K562 (cell line): ENCODE data around the gene MOAP1. TPM values are rescaled to one million over a fixed set of nuclear protein-coding genes. Genes with fewer than 3 reads are reported as not detected.

Experiments
- ATAC-seq: fragments of 200-7000 bp; cut with Tn5 transposase; 3 replicates; pipeline ENCODE4 v1.9.1; 2020; ENCODE audit warnings: moderate library complexity
- BruUV-seq: library from RNA; stranded (reverse); fragments of 400-500 nt; replicated peaks from 2 replicates; lab custom pipeline; 2021; lab: Mats Ljungman, UMichigan
- CTCF ChIA-PET: fragments of 300-600 bp; formaldehyde crosslinking; extraction: SDS; loops from one replicate; lab custom pipeline; 2021; ENCODE audit warnings: low intra/inter-chr PET ratio; lab: Yijun Ruan, JAX
- POLR2A ChIA-PET: fragments of 300-600, 350-650 bp; sonication (Branson Sonifier 250); formaldehyde crosslinking; extraction: SDS; loops from one replicate; lab custom pipeline; 2021; ENCODE audit warnings: antibody characterized with exemption, inconsistent platforms; lab: Yijun Ruan, JAX
- DNase-seq, 4 experiments: peaks; one replicate each; pipeline versions ENCODE4 v3.0.0 to v3.0.0-alpha.2; 2011 to 2018; ENCODE audit warnings: low spot score in 3 of 4, mixed read lengths in 3 of 4; ENCODE audit errors: extremely low read depth in 1 of 4
- FAIRE-seq: peaks from 2 replicates; lab custom pipeline; 2011; peaks lifted over from hg19 to GRCh38; lab: Jason Lieb, UNC
- H2AFZ ChIP-seq: 2 replicates; pipeline ENCODE4 v1.6.0; 2011; ENCODE audit warnings: low read depth, low read length, control low read depth, inconsistent platforms
- H3K27ac ChIP-seq: fragments of 200-600 bp; 3 replicates; pipeline ENCODE4 v1.8.0; 2011; ENCODE audit warnings: low read depth, mild to moderate bottlenecking, control low read depth, inconsistent platforms, low read length, moderate library complexity, mixed read lengths; ENCODE audit errors: extremely low read depth
- H3K27me3 ChIP-seq, 2 experiments: fragments of 300-600 bp in 1 of 2; 2 replicates in 1 of 2; 3 replicates in 1 of 2; pipeline versions ENCODE4 v1.6.0 to v1.8.0; 2011; ENCODE audit warnings: inconsistent platforms in 2 of 2, low read length in 2 of 2, mild to moderate bottlenecking in 1 of 2, mixed read lengths in 1 of 2, moderate library complexity in 1 of 2; ENCODE audit not compliant: control insufficient read depth in 2 of 2, insufficient read depth in 2 of 2
- H3K36me3 ChIP-seq: fragments of 300-600 bp; 3 replicates; pipeline ENCODE4 v1.8.0; 2011; ENCODE audit warnings: mild to moderate bottlenecking, low read length, inconsistent platforms; ENCODE audit not compliant: control insufficient read depth, insufficient read depth
- H3K4me1 ChIP-seq, 2 experiments: fragments of 200-600 bp in 1 of 2; replicated peaks in 1 of 2; 2 replicates in 1 of 2; 3 replicates in 1 of 2; pipeline versions ENCODE4 v1.5.1 to v1.8.0; 2011; ENCODE audit warnings: inconsistent platforms in 2 of 2, low read length in 2 of 2, mild to moderate bottlenecking in 1 of 2, mixed read lengths in 1 of 2, moderate library complexity in 1 of 2; ENCODE audit not compliant: control insufficient read depth in 2 of 2, insufficient read depth in 2 of 2
- H3K4me2 ChIP-seq: 2 replicates; pipeline ENCODE4 v1.6.1; 2011; ENCODE audit warnings: low read length, control low read depth, inconsistent platforms, mixed read lengths; ENCODE audit not compliant: insufficient read depth
- H3K4me3 ChIP-seq: fragments of 200-600 bp; sonication (generic), shearing (Covaris generic); 2 replicates; pipeline ENCODE4 v1.5.1; 2016; ENCODE audit warnings: control low read depth, inconsistent platforms
- H3K79me2 ChIP-seq: fragments of 200-600 bp; 3 replicates; pipeline ENCODE4 v1.8.0; 2011; ENCODE audit warnings: low read length, inconsistent platforms; ENCODE audit not compliant: control insufficient read depth, insufficient read depth
- H3K9ac ChIP-seq, 2 experiments: 2 replicates each; pipeline versions ENCODE4 v1.6.0 to v1.6.1; 2011; ENCODE audit warnings: low read depth in 2 of 2, low read length in 2 of 2, control low read depth in 1 of 2, inconsistent platforms in 1 of 2, mild to moderate bottlenecking in 1 of 2, mixed read lengths in 1 of 2; ENCODE audit not compliant: insufficient read depth in 1 of 2
- H3K9me1 ChIP-seq: one replicate; pipeline ENCODE4 v1.6.0; 2011; ENCODE audit warnings: inconsistent platforms, mild to moderate bottlenecking, low read length, moderate library complexity; ENCODE audit not compliant: control insufficient read depth, insufficient read depth
- H3K9me3 ChIP-seq: replicated peaks from 2 replicates; pipeline ENCODE4 v1.5.1; 2011; ENCODE audit warnings: low read depth, low read length, inconsistent platforms; ENCODE audit not compliant: control insufficient read depth, insufficient read depth
- H4K20me1 ChIP-seq: replicated peaks from 2 replicates; pipeline ENCODE4 v1.6.1; 2011; ENCODE audit warnings: low read length, inconsistent platforms, mixed read lengths; ENCODE audit not compliant: control insufficient read depth, insufficient read depth
- ATF3 ChIP-seq, 2 experiments: fragments of 450-650 bp in 1 of 2; sonication (generic) in 1 of 2; formaldehyde crosslinking in 1 of 2; IDR thresholded peaks in 1 of 2; conservative IDR thresholded peaks in 1 of 2; 2 replicates each; pipeline versions ENCODE4 v1.6.1 to v1.8.1; 2016 to 2023; ENCODE audit warnings: mild to moderate bottlenecking in 2 of 2, moderate library complexity in 2 of 2, inconsistent platforms in 1 of 2, missing genetic modification reagents in 1 of 2
- CHAMP1 ChIP-seq: fragments of 450-650 bp; IDR thresholded peaks from 2 replicates; pipeline ENCODE4 v1.6.1; 2016; ENCODE audit warnings: mild to moderate bottlenecking
- FOXM1 ChIP-seq, 2 experiments: fragments of 450-650 bp in 1 of 2; sonication (generic) in 1 of 2; formaldehyde crosslinking in 1 of 2; IDR thresholded peaks; 2 replicates each; pipeline versions ENCODE4 v1.6.1 to v1.9.0; 2017 to 2022; ENCODE audit warnings: low read depth in 2 of 2, mild to moderate bottlenecking in 2 of 2, missing genetic modification reagents in 1 of 2, moderate library complexity in 1 of 2
- ILK ChIP-seq: fragments of 450-650 bp; IDR thresholded peaks from 2 replicates; pipeline ENCODE4 v1.6.1; 2016; ENCODE audit warnings: missing genetic modification characterization, low read depth, mild to moderate bottlenecking, missing compliant biosample characterization, moderate library complexity, borderline replicate concordance
- JUND ChIP-seq, 2 experiments: IDR thresholded peaks; 2 replicates in 1 of 2; 3 replicates in 1 of 2; pipeline ENCODE4 v1.6.1; 2011; ENCODE audit warnings: borderline replicate concordance in 2 of 2, low read depth in 2 of 2, low read length in 2 of 2, improper control_type of control experiment in 1 of 2, missing biosample characterization in 1 of 2, missing genetic modification characterization in 1 of 2, missing genetic modification reagents in 1 of 2
- KLF16 ChIP-seq: IDR thresholded peaks from 2 replicates; pipeline ENCODE4 v1.6.1; 2016; ENCODE audit warnings: antibody characterized with exemption
- MTF1 ChIP-seq: fragments of 250-450 bp; sonication (Bioruptor Pico); IDR thresholded peaks from 2 replicates; pipeline ENCODE4 v1.9.0; 2021; ENCODE audit warnings: moderate library complexity, mild to moderate bottlenecking, inconsistent platforms, borderline replicate concordance
- NFATC3 ChIP-seq: fragments of 450-650 bp; IDR thresholded peaks from 2 replicates; pipeline ENCODE4 v1.6.1; 2017; ENCODE audit warnings: mild to moderate bottlenecking
- NR3C1 ChIP-seq: sonication (generic); formaldehyde crosslinking; IDR thresholded peaks from 2 replicates; pipeline ENCODE4 v1.8.1; 2022; ENCODE audit warnings: missing genetic modification reagents
- SMARCE1 ChIP-seq: fragments of 450-650 bp; IDR thresholded peaks from 2 replicates; pipeline ENCODE4 v1.7.1; 2016; ENCODE audit warnings: mild to moderate bottlenecking
- THAP7 ChIP-seq: fragments of 250-450 bp; sonication (Bioruptor Pico); IDR thresholded peaks from 2 replicates; pipeline ENCODE4 v1.5.0; 2021
- THRAP3 ChIP-seq: fragments of 450-650 bp; IDR thresholded peaks from 2 replicates; pipeline ENCODE4 v1.6.1; 2016; ENCODE audit warnings: mild to moderate bottlenecking, inconsistent platforms, borderline replicate concordance
- WGBS: fragments of 100-300 bp; shearing (Covaris generic); methylation state at CpG from one replicate; pipeline ENCODE4 v1.1.6; 2016; ENCODE audit warnings: low coverage, mixed read lengths; ENCODE audit not compliant: insufficient coverage; ENCODE audit errors: missing lambda C conversion rate; 5-methylcytosine and 5-hydroxymethylcytosine counted together
- in situ Hi-C: fragments of 300-500 bp; cut with MboI; formaldehyde crosslinking; loops from 4 replicates; pipeline ENCODE4 v1.15.0; 2018; ENCODE audit warnings: inconsistent platforms, mixed read lengths
- intact Hi-C: fragments of 100-400 bp; cut with micrococcal nuclease; formaldehyde crosslinking; loops from 2 replicates; pipeline ENCODE4 v1.14.2; 2022
- polyA plus RNA-seq, 8 experiments: library from polyadenylated mRNA; depleted of rRNA in 4 of 8; stranded (reverse) in 5 of 8; unstranded in 3 of 8; fragments of >200 nt; fragmentation: Nextera tagmentation in 2 of 8; fragmentation: Illumina TruSeq in 1 of 8; extraction: Ambion mirVana in 2 of 8; extraction: Trizol in 1 of 8; gene quantifications; 2 replicates each; pipeline versions ENCODE4 v1.2.1 to v1.2.3, GENCODE V29; 2011 to 2014; ENCODE audit warnings: inconsistent platforms in 1 of 8, missing spikeins in 1 of 8
- total RNA-seq, 7 experiments: library from RNA; depleted of rRNA in 6 of 7; stranded (reverse); fragments of >200 nt in 6 of 7; fragmentation: Illumina TruSeq in 2 of 7; extraction: Trizol in 2 of 7; gene quantifications; 2 replicates each; pipeline versions ENCODE4 v1.2.1 to v1.2.3, GENCODE V29; 2011 to 2021; ENCODE audit warnings: low replicate concordance in 1 of 7
- TF ChIP-seq, protein P1 (sequence below): sonication (generic); formaldehyde crosslinking; IDR thresholded peaks from 2 replicates; pipeline ENCODE4 v1.4.0; 2020; ENCODE audit warnings: mild to moderate bottlenecking, missing genetic modification reagents

MOAP1 gene
- total and polyA plus RNA-seq, 9 of the 15 experiments (the other 6 are each of a cell fraction or from before 2014, with no cell fraction given), result 1.5 to 14.4 (median 6.0) TPM

DNA sequence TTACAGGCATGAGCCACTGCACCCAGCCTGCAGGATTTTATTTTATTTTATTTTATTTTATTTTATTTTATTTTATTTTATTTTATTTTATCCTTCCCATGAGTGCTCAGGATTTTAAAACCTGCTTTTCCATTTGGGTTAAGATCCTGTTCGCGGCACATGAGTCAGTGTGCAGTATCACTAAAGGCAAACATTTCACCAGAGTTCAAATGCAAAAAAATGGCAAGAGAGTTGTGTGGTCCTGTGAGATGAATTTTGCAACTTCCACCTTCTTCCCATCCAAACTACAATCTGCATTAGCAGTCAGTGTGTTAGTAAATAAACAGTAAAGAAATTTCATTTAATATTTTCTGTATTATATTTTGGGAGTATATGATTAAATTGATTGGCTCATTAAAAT lies 29.0 kb downstream of the MOAP1 start (continued):
- TF ChIP-seq THAP7 (CRISPR knock-in tag), result no peak

DNA sequence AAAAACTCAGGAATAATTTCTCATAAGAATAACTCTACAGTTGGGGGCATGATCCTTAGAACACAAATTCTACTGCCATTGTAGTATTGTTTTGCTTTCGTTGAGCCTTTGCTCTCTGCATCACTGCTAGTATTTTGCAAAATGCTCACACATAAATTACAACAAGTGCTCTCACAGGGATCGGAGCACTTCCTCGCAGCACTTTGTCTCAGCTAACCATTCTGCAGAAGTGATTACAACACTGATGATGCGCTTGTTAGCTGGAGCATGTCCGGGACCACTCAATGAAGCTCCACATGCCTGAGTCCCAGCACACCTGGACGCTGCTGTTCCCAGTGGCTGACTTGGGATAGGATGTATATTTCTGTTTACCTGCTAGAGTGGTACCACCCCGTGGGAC lies 31.6 kb downstream of the MOAP1 start:
- Histone ChIP-seq H2AFZ (no peak overlapping the region), H3K27me3 (peaks cover 0 to 6% of the 10 kb centered on the region in 2 experiments; a peak in 1 of 5 replicates), H3K27ac (no peak overlapping the region), H3K9me1 (no peaks in the 10 kb centered on the region), H3K79me2 (no peaks in the 10 kb centered on the region), H4K20me1 (no peaks in the 10 kb centered on the region), H3K4me1 (no peaks in the 10 kb centered on the region), H3K9me3 (no peaks in the 10 kb centered on the region), H3K36me3 (no peaks in the 10 kb centered on the region), H3K9ac (no peak overlapping the region), H3K4me3 (no peak overlapping the region), H3K4me2 (no peak overlapping the region)
- no peak for FAIRE-seq
- in situ Hi-C loops (no loop called here), intact Hi-C loops (no loop called here)
- 4% methylated on average over 5 of the region's 7 CpGs for WGBS
- no peak for ATAC-seq
- CTCF ChIA-PET, result no interaction called here
- DNase-seq, result no peak
- BruUV-seq, result no TSS peak
- POLR2A ChIA-PET, result no interaction called here
- TF ChIP-seq NFATC3 (no peak), THRAP3 (no peak), SMARCE1 (no peak), ILK (tag) (no peak), NR3C1 (CRISPR knock-in tag) (no peak), ATF3 (IDR thresholded peaks at IDR 0.05) (no peak), ATF3 (CRISPR knock-in tag; conservative IDR thresholded peaks at IDR 0.05) (no peak), JUND (IDR thresholded peaks at IDR 0.05; ENCODE audit: borderline replicate concordance, low read depth, low read length) (no peak), JUND (tag; IDR thresholded peaks at IDR 0.05; ENCODE audit: borderline replicate concordance, low read depth, low read length) (no peak), CHAMP1 (no peak), FOXM1 (IDR thresholded peaks at IDR 0.05; ENCODE audit: low read depth) (no peak), FOXM1 (CRISPR knock-in tag; IDR thresholded peaks at IDR 0.05; ENCODE audit: low read depth) (no peak), KLF16 (no peak), MTF1 (CRISPR knock-in tag) (no peak)
- TF ChIP-seq, protein P1, sequence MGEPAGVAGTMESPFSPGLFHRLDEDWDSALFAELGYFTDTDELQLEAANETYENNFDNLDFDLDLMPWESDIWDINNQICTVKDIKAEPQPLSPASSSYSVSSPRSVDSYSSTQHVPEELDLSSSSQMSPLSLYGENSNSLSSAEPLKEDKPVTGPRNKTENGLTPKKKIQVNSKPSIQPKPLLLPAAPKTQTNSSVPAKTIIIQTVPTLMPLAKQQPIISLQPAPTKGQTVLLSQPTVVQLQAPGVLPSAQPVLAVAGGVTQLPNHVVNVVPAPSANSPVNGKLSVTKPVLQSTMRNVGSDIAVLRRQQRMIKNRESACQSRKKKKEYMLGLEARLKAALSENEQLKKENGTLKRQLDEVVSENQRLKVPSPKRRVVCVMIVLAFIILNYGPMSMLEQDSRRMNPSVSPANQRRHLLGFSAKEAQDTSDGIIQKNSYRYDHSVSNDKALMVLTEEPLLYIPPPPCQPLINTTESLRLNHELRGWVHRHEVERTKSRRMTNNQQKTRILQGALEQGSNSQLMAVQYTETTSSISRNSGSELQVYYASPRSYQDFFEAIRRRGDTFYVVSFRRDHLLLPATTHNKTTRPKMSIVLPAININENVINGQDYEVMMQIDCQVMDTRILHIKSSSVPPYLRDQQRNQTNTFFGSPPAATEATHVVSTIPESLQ, result no peak
